HG03439 (cell line): ENCODE data around the gene MOB3B.
A peak's percentile ranks its signal among the peaks of the same experiment; 100 is the strongest.

Experiments
- ATAC-seq: cut with Tn5 transposase; IDR thresholded peaks from one replicate; pipeline ENCODE4 v1.9.1; 2021; ENCODE audit warnings: mild to moderate bottlenecking, moderate library complexity; ENCODE audit not compliant: unreplicated experiment

The MOB3B gene

GRCh38 chr9:27369591-27369990 is 160.0 kb downstream of the MOB3B start:
- ATAC-seq, result no peak

GRCh38 chr9:27368316-27368985 is 161.2 kb downstream of the MOB3B start:
- ATAC-seq, result no peak

- no peak for ATAC-seq
Observed at GRCh38 chr9:27367921-27368315, 161.7 kb downstream of the MOB3B start.

- ATAC-seq, result peak; percentile 71
Observed at GRCh38 chr9:27367175-27367798, 162.3 kb downstream of the MOB3B start.

- ATAC-seq, result peak; percentile 86
Observed at GRCh38 chr9:27365707-27366376, 163.8 kb downstream of the MOB3B start.

GRCh38 chr9:27362447-27363210 is 167.0 kb downstream of the MOB3B start:
- no peak for ATAC-seq

- no peak for ATAC-seq
Observed at GRCh38 chr9:27361492-27361891, 168.1 kb downstream of the MOB3B start.

- ATAC-seq, result no peak
Observed at GRCh38 chr9:27359763-27360162, 169.9 kb downstream of the MOB3B start.

GRCh38 chr9:27358007-27358406 is 171.6 kb downstream of the MOB3B start:
- ATAC-seq, result no peak

GRCh38 chr9:27356446-27356845 is 173.2 kb downstream of the MOB3B start:
- ATAC-seq, result no peak

GRCh38 chr9:27355166-27355565 is 174.4 kb downstream of the MOB3B start:
- ATAC-seq, result no peak

- peak; percentile 64 for ATAC-seq
Observed at GRCh38 chr9:27353474-27354229, 176.0 kb downstream of the MOB3B start.

- ATAC-seq, result peak; percentile 11
Observed at GRCh38 chr9:27353166-27353473, 176.5 kb downstream of the MOB3B start.

- ATAC-seq, result no peak
Observed at GRCh38 chr9:27352457-27353165, 177.0 kb downstream of the MOB3B start.

GRCh38 chr9:27351438-27351837 is 178.2 kb downstream of the MOB3B start:
- no peak for ATAC-seq

GRCh38 chr9:27350382-27350976 is 179.1 kb downstream of the MOB3B start:
- no peak for ATAC-seq

- no peak for ATAC-seq
Observed at GRCh38 chr9:27349698-27350080, 179.9 kb downstream of the MOB3B start.

GRCh38 chr9:27348785-27349697 is 180.6 kb downstream of the MOB3B start:
- ATAC-seq, result no peak

GRCh38 chr9:27347889-27348288 is 181.7 kb downstream of the MOB3B start:
- no peak for ATAC-seq
